Spleen (tissue), 7 donors: ENCODE results near the gene GALNTL6.

ENCODE experiments used
- POLR2A ChIP-seq, 3 donors: fragments of 450-650 bp; IDR thresholded peaks; one replicate each; pipeline ENCODE4 v1.5.1; 2017; ENCODE audit warnings: antibody characterized with exemption in 3 of 3, mild to moderate bottlenecking in 1 of 3
- POLR2AphosphoS5 ChIP-seq, 3 donors: sonication (generic); formaldehyde crosslinking; IDR thresholded peaks; one replicate each; pipeline ENCODE4 v1.5.1; 2017; ENCODE audit warnings: antibody characterized with exemption in 3 of 3
- TF ChIP-seq, protein P1 (sequence below), 11 experiments: fragments of 200-600 bp in 7 of 11; fragments of 450-650 bp in 4 of 11; sonication (generic) in 4 of 11; IDR thresholded peaks in 8 of 11; conservative IDR thresholded peaks in 3 of 11; 1 replicate in 7 of 11; 2 replicates in 4 of 11; pipeline versions ENCODE4 v1.4.0 to v1.8.0; 2016 to 2021; ENCODE audit warnings: antibody characterized with exemption in 11 of 11, inconsistent platforms in 4 of 11, mild to moderate bottlenecking in 1 of 11
- donor health status: DM: no; HTN: no; CAD: no; lungs with moderate emphysema.
- donor health status: DM: no; HTN: no; CAD: no.
- donor health status: DM: no; HTN: no; CAD: no.

- no peak for TF ChIP-seq POLR2A (IDR thresholded peaks at IDR 0.05)
- TF ChIP-seq POLR2AphosphoS5 (IDR thresholded peaks at IDR 0.05) = no peak
- TF ChIP-seq, protein P1, sequence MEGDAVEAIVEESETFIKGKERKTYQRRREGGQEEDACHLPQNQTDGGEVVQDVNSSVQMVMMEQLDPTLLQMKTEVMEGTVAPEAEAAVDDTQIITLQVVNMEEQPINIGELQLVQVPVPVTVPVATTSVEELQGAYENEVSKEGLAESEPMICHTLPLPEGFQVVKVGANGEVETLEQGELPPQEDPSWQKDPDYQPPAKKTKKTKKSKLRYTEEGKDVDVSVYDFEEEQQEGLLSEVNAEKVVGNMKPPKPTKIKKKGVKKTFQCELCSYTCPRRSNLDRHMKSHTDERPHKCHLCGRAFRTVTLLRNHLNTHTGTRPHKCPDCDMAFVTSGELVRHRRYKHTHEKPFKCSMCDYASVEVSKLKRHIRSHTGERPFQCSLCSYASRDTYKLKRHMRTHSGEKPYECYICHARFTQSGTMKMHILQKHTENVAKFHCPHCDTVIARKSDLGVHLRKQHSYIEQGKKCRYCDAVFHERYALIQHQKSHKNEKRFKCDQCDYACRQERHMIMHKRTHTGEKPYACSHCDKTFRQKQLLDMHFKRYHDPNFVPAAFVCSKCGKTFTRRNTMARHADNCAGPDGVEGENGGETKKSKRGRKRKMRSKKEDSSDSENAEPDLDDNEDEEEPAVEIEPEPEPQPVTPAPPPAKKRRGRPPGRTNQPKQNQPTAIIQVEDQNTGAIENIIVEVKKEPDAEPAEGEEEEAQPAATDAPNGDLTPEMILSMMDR (IDR thresholded peaks at IDR 0.05 in 8 of 11, conservative IDR thresholded peaks at IDR 0.05 in 3 of 11) = no peak
These were observed 1063.2 kb downstream of the GALNTL6 start for GRCh38 chr4:172876394-172876793.
